Measurements from ENCODE around the gene XPO5.
"Not testable (repeated sequence)": the region's sequence is repeated elsewhere in the genome, so short reads cannot be mapped to it uniquely, and the experiment has no call there.

Gene XPO5

GRCh38 chr6:43517505-43518357, 58.1 kb downstream of the XPO5 start:
- DNase-seq (ENCODE audit: low read depth), result no peak

- DNase-seq (ENCODE audit: low read depth), result peak; percentile 98
Observed at GRCh38 chr6:43516697-43517504, 58.9 kb downstream of the XPO5 start, which contains the start of the genes POLR1C and YIPF3. Gene POLR1C (plus strand): TSS chr6:43517089. CDS start chr6:43517110, 21 bp downstream. Gene YIPF3 (minus strand): TSS chr6:43516926. CDS start chr6:43516807, 119 bp downstream.

DNA sequence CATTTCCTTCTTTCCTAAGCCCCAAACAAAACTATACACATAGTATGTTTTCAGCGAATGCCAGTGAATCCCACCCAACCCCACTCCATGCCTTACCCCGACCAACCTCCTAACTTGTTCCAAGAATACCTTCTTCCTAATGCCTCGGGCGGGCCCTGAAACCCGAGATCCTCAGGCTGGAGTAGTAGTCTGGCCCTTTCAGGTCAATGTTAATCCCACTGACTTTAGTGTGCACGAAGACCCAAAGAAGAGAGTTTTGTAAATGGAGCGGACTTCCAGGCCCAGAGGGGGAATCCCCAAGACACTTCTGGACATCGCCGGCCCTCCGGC, 59.5 kb downstream of the XPO5 start:
- no peak for DNase-seq (ENCODE audit: low read depth)

DNA sequence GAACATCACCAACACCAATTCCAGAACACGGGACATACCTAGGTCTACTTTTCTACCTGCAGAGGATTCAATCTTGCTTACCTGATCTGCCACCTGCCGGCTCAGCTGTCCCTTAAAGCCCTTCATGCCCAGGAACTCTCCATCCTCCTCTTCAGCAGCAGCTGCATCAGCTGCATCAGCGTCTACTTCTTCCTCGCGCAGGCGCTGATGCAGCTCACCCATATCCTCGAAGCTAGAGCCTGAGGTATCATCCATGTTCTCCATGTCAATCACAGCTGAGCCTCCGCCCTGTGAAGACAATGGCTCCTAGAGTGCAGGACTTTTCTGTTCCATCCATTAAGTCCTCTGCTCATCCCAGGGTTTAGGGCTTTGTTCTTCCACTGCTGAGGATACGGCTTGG, 60.0 kb downstream of the XPO5 start:
- DNase-seq (ENCODE audit: low read depth), result no peak

DNA sequence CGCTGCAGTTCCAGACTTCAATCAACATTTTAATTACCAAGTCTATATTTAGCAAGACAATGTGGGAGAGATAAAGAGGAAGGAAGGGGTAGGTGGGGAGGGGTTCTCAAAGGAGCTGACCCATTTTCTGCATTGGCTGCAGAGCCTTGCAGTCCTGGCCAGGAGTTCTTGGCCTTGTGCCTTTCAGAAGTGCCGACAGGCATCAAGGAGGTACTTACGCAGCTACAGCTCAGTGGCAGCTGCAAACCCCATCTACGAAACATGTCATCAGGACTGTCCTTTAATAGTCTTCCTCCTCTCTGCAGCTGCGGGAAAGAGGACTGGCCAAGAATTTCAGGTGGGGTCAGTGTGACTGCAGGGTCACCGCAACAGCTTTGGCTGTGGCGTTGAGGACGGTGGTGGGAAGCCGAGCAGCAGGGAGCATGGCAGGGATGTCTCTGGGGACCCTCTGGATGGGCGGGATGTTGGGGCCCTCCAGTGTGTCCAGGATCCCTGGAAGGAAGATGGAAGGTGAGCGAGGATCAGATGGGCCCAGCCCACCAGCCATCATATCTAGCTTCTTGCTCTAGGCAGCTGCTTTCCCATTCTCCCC, 63.9 kb downstream of the XPO5 start:
- no peak for DNase-seq (ENCODE audit: low read depth)

GRCh38 chr6:43510827-43511163, 65.0 kb downstream of the XPO5 start:
- no peak for DNase-seq (ENCODE audit: low read depth)

- peak; percentile 75 for DNase-seq (ENCODE audit: low read depth)
Observed at GRCh38 chr6:43509984-43510826, 65.6 kb downstream of the XPO5 start, which contains the start of gene LRRC73. Gene LRRC73 (minus strand): TSS chr6:43510346. CDS start chr6:43509785, 561 bp downstream.

DNA sequence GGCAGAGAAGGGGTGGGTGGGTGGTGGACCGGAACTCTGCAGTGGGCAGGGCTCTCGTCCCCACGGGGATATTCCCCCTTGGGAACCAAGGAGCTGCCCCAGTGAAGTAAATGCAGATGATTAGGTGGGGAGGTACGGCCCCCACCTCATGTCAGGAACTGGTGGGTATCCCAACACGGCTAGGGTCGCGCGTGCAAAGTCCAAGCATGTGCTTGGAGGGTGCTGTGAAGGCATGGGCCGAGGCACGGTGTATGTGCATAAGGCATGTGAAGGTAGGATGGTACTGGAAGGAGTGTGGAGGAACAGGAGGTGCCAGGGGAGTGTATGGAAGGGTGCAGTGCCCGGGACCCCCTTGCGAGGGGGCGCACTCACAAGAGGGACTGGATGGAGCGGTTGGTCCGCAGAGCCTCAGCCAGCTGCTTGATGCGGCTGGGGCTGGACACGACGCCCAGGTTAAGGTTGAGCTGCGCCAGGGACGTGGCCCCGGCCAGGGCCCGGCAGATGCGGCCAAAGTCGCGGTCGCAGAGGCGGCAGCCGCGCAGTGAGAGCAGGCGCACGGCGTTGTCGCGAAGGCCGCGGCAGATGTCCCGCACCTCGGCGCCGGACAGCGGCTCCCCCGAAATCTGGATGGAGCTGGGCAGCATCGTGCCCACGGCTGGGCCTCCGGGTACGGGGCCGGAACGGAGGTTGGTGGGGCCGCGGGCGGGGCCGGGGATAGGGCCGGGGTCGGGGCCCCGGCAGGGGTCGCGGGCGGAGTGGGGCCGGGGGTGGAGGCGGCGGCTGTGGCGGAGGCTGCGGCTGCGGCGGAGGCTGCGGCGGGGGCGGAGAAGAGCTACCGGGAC, 66.5 kb downstream of the XPO5 start:
- DNase-seq (ENCODE audit: low read depth), result no peak

DNA sequence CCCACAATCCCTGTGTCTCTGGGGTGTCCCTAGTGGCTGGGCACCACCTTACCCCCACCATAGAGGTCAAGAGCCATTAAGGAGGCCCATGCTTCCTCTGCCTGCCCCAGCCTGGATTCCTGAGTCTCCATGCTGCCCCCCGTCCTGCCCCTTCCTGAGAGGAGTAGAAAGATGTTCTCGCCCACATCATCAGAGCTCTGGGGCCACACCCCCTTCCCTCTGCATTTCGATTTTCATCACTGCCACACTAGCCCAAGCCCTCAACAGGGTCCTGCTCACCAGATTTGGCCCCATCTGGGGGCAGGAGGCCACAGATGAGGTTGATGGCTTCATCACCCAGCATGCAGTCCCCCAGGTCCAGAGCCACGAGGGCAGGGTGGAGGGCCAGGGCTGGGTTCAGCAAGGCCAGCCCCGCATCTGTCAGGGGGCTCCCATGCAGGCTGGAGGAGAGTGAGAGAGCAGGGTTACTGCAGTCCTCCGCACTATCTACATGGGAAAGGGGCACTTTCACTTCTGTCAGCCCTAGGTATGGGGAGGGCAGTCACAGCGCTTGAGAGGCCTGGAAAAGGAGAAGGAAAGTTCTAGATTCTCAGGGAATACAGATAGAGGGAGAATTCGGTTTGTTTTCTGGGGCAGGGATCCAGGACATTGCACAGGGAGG, 67.2 kb downstream of the XPO5 start:
- DNase-seq (ENCODE audit: low read depth), result no peak

- DNase-seq (ENCODE audit: low read depth), result peak; percentile 76
Observed at GRCh38 chr6:43506667-43507471, 69.0 kb downstream of the XPO5 start.

DNA sequence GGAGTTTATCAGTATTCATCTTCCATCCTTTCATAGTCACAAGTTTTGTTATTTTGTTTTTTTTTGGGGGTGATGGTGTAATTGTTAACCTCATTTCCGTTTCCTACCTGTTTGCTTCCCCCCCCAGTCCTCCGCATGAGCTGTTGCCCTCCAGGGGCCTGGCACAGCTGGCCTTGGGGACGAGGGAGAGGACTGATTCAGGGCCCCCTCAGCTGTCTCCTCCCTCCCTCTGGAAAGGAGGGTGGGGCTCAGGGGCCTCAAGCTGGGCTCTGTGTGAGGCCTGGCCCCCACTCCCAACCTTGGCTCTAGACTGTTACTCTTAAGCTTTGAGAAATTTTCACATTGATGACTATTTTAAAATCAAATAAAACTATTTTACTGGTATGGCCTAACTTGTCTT, 69.7 kb downstream of the XPO5 start:
- DNase-seq (ENCODE audit: low read depth), result no peak

- no peak for DNase-seq (ENCODE audit: low read depth)
Observed at GRCh38 chr6:43505718-43506117, 70.1 kb downstream of the XPO5 start.

DNA sequence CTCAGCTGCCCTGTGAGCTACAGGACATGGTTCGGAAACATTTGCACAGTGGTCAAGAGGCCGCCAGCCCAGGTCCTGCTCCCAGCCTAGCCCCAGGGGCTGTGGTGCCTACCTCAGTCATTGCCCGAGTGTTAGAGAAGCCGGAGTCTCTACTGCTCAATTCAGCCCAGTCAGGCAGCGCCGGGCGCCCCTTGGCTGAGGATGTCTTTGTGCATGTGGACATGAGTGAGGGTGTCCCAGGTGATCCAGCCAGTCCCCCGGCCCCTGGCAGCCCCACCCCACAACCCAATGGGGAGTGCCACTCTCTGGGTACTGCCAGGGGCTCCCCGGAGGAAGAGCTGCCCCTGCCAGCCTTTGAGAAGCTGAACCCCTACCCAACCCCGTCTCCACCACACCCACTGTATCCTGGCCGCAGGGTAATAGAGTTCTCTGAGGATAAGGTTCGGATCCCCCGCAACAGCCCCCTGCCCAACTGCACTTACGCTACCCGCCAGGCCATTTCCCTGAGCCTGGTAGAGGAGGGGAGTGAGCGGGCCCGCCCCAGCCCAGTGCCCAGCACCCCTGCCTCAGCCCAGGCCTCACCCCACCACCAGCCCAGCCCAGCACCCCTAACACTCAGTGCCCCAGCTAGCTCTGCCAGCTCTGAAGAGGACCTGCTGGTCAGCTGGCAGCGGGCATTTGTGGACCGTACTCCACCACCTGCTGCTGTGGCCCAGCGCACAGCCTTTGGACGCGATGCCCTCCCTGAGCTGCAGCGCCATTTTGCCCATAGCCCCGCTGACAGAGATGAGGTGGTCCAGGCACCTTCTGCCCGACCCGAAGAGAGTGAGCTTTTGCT, 70.9 kb downstream of the XPO5 start:
- DNase-seq (ENCODE audit: low read depth), result no peak

- no peak for DNase-seq (ENCODE audit: low read depth)
Observed at GRCh38 chr6:43503443-43503842, 72.4 kb downstream of the XPO5 start.

- DNase-seq (ENCODE audit: low read depth), result no peak
Observed at GRCh38 chr6:43502666-43503065, 73.2 kb downstream of the XPO5 start.

DNA sequence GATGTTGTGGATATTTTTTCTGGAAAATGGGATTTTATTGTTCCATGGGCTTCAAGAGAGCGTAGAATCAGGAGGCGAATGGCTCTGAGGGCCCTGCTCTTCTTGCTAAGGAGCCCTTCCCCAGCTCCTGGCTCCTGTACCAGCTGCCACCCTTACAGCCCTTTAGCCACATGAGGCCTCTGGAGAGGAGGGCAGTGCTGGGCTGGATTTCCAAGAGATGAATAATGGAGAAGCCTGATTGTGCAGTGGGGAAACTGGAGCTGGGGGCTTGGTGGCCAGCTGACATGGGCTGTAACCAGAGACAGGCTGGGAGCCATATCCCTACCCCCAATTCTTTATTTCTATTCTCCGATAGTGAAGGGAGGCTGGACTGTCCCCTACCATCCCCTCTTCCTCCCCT, 74.9 kb downstream of the XPO5 start:
- no peak for DNase-seq (ENCODE audit: low read depth)

DNA sequence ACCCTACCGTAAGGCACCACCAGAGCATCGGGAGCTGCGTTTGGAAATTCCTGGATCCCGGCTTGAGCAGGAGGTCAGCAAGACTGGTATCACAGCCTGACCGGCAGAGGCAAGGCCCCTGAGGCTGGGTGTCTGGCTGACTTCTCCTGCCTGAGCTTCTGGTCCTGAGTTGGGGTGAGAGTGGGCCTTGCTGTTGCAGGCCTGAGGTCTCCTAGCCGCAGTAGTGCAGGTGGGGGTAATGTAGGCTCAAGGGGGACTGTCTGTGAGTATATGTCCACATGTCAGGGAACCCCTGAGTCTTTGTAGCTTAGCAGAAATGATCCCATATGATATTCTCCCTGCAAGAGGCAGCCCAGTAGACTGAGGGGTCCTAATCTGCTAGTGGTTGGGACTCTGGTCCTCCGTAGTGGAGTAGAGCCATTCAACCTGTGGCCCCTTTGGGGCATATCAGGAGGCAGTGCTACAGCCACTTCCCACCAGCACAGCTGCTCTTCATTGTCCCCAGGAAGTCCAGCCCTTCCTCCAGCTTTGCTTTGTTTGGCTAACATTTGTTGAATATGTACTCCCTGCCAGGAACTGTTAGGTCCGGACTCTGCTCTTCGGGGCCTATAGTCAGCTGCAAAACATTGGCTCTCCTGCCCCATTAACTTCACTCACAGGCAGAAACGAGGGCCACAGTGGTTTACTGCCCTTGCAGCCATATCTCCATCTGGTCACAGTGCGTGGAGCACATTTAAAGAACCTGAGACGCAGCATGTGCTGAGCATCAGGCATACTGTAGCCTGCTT, 76.6 kb downstream of the XPO5 start:
- DNase-seq (ENCODE audit: low read depth), result no peak

- not testable (repeated sequence) for DNase-seq (ENCODE audit: low read depth)
Observed at GRCh38 chr6:43498291-43498690, 77.5 kb downstream of the XPO5 start.

Data from iris pigment epithelial cell (primary cell).